H7 (cell line): ENCODE results near the gene QPCTL. TPM values are rescaled to one million over a fixed set of nuclear protein-coding genes. Genes with fewer than 3 reads are reported as not detected.

Source experiments
- DNase-seq: peaks from one replicate; pipeline ENCODE4 v3.0.0; 2012
- H3K27me3 ChIP-seq: 2 replicates; pipeline ENCODE4 v1.6.0; 2011; ENCODE audit warnings: mild to moderate bottlenecking, low read length; ENCODE audit not compliant: control insufficient read depth, insufficient read depth
- H3K36me3 ChIP-seq: replicated peaks from 2 replicates; pipeline ENCODE4 v1.5.1; 2011; ENCODE audit warnings: low read length; ENCODE audit not compliant: control insufficient read depth, insufficient read depth
- H3K4me3 ChIP-seq: 2 replicates; pipeline ENCODE4 v1.5.1; 2011; ENCODE audit warnings: low read depth, mild to moderate bottlenecking, control low read depth, low read length, moderate library complexity; ENCODE audit not compliant: insufficient read depth
- total RNA-seq: library from RNA; depleted of rRNA; stranded (reverse); fragments of >200 nt; shearing (Covaris generic); gene quantifications from 2 replicates; pipeline ENCODE4 v1.2.3, GENCODE V29; 2014; rRNA removed

QPCTL gene
- total RNA-seq, 1 experiment from 2014 or later: 30.1 TPM

GRCh38 chr19:45753548-45753947, 61.1 kb downstream of the QPCTL start:
- peak; percentile 90 for DNase-seq
- no peaks in the 10 kb centered on the region; the same call in 1 of the 2 replicates for H3K27me3 ChIP-seq
- H3K36me3 ChIP-seq: no peaks in the 10 kb centered on the region
- H3K4me3 ChIP-seq: no peak overlapping the region

Other genes starting within 250 kb of the QPCTL start
- gene FOSB, start 224.7 kb upstream of the QPCTL start, total RNA-seq: 1.6 and 10.3 TPM in 2 replicates
- gene RTN2, start 195.6 kb upstream of the QPCTL start, total RNA-seq: 16.3 and 17.5 TPM in 2 replicates
- 4.0 and 9.2 TPM in 2 replicates for gene PPM1N, start 194.2 kb upstream of the QPCTL start, total RNA-seq
- gene VASP, start 185.2 kb upstream of the QPCTL start, total RNA-seq: 103 and 130 TPM in 2 replicates
- gene OPA3, start 107.9 kb upstream of the QPCTL start, total RNA-seq: 12.6 and 14.2 TPM in 2 replicates
- 0.07 and 0.41 TPM in 2 replicates for gene GPR4, start 90.5 kb upstream of the QPCTL start, total RNA-seq
- 42.5 and 48.6 TPM in 2 replicates for gene EML2, start 53.3 kb upstream of the QPCTL start, total RNA-seq
- gene GIPR, start 24.4 kb upstream of the QPCTL start, total RNA-seq: 0.81 TPM in 1 of 2 replicates, not detected in the other
- gene SNRPD2, start 713 bp upstream of the QPCTL start, total RNA-seq: 407 and 467 TPM in 2 replicates
- gene FBXO46, start 38.2 kb downstream of the QPCTL start, total RNA-seq: 26.3 and 30.0 TPM in 2 replicates
- gene MEIOSIN, start 40.8 kb downstream of the QPCTL start, total RNA-seq: not detected in 2 replicates
- gene SIX5, start 76.6 kb downstream of the QPCTL start, total RNA-seq: 18.7 and 22.0 TPM in 2 replicates
- gene DMPK, start 89.8 kb downstream of the QPCTL start, total RNA-seq: 6.4 and 18.8 TPM in 2 replicates
- gene DMWD, start 100.2 kb downstream of the QPCTL start, total RNA-seq: 35.9 and 47.1 TPM in 2 replicates
- gene RSPH6A, start 122.6 kb downstream of the QPCTL start, total RNA-seq: 0.38 and 0.44 TPM in 2 replicates
- gene SYMPK, start 170.5 kb downstream of the QPCTL start, total RNA-seq: 66.2 and 70.3 TPM in 2 replicates
- 13.4 and 15.1 TPM in 2 replicates for gene FOXA3, start 171.7 kb downstream of the QPCTL start, total RNA-seq
- gene IRF2BP1, start 193.5 kb downstream of the QPCTL start, total RNA-seq: 45.2 and 45.7 TPM in 2 replicates
- gene MYPOP, start 209.9 kb downstream of the QPCTL start, total RNA-seq: 2.8 and 2.9 TPM in 2 replicates
- not detected in 2 replicates for gene NANOS2, start 222.1 kb downstream of the QPCTL start, total RNA-seq